Measurements from ENCODE around the gene MUS81. TPM values are rescaled to one million over a fixed set of nuclear protein-coding genes. Genes with fewer than 3 reads are reported as not detected.
A peak's percentile ranks its signal among the peaks of the same experiment; 100 is the strongest.

The MUS81 gene
- total and polyA plus RNA-seq, 2 of the 13 experiments (the other 11 are each of a cell fraction or from before 2014, with no cell fraction given): 25.6 to 30.2 TPM

DNA sequence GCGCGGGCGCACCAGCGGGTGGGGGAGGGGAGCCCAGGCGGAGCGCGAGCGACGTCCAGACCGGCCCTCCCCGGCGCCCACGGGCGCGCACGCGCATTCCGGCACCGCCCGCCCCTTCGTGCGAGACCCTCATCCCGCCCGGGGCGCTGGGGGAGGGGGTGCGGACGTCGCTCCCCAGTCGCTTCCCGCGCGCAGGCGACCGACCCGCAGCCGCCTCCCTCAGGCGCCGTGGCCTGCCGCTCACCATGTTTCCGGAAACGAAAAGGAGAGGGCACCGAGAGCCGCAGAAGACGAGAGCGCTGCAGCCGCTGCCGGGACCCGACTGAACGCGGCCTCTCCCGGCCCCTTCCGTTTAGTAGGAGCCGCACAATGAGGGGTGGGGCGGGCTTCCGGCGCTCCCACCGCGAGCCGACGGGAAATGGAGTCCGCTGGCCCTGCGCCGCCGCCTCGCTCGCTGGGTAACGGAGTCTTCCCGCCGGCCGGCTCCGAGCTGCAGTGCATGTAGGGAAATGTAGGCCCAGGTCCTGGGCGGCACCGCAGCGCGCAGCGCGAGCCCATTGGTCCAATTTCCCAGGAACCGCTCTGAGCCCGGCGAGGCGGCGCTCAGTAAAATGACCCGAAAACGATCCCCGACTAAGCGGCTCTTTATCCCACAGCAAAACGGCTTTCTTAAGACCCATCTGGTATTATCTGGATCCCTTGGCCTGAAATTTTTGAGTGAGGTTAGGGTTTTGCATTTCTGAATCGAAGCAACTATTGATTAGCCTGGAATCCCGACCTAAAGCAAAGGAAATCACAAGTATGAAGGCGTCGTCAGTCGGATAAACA lies 2.2 kb upstream of the MUS81 start, which contains the start of gene CFL1:
Gene CFL1, minus strand, starts transcription at position 328 of the 828 bp plus-strand sequence. Its CDS starts 81 bp downstream, at position 247.
- H3K27ac ChIP-seq (ENCODE audit: extremely low read length, insufficient read depth, low read length): peak within 1 kb of the TSS; percentile 90
- H3K9me3 ChIP-seq (ENCODE audit: low read length): no peaks in the 10 kb centered on the region
- CTCF ChIA-PET (ENCODE audit: low intra/inter-chr PET ratio, low total read pairs): no interaction called here
- H3K4me2 ChIP-seq (ENCODE audit: low read depth, low read length): peak within 1 kb of the TSS; percentile 100
- peak; percentile 91 for DNase-seq (ENCODE audit: low spot score)
- ATAC-seq: peak; percentile 68
- in situ Hi-C loops (cut with HindIII; ENCODE audit: extremely low pct_ligation_motif_present, low pct_unique_long_range_greater_than_20kb) (loop anchor here (10.0 kb wide), 1 partner anchor 303 kb away; the partner anchor contains the start of gene LTBP3), intact Hi-C loops (cut with micrococcal nuclease; ENCODE audit: unreplicated experiment) (loop anchor here (2.0 kb wide), 1 partner anchor 31 kb away; the partner anchor contains the start of gene FIBP)
- FAIRE-seq: peak; percentile 66
- H3K9ac ChIP-seq (ENCODE audit: insufficient read depth, low read depth, low read length): peak within 1 kb of the TSS; percentile 86
- 1% methylated on average over 14 of the region's 92 CpGs for WGBS (ENCODE audit: low lambda C conversion rate)
- H3K36me3 ChIP-seq (replicated peaks in 1 of 2; ENCODE audit: control insufficient read depth in 1 of 2, insufficient read depth in 2 of 2, low read length in 2 of 2): peaks cover 14 to 42% of the 10 kb centered on the region in 2 experiments
- peaks cover 65% of the 10 kb centered on the region for H3K4me1 ChIP-seq (ENCODE audit: insufficient read depth, low read length)
- H3K4me3 ChIP-seq (replicated peaks in 1 of 3; ENCODE audit: insufficient read depth in 1 of 3, low read depth in 2 of 3, low read length in 3 of 3): peak within 1 kb of the TSS; percentile 76 to 99 (median 93)
- no peaks in the 10 kb centered on the region; a peak in 1 of 5 replicates for H3K27me3 ChIP-seq (ENCODE audit: control insufficient read depth in 1 of 2, insufficient read depth in 2 of 2, low read length in 2 of 2)
- BruUV-seq (replicated peaks): no TSS peak
- POLR2A ChIA-PET: interaction anchor here (0.6 to 5.4 kb wide), 26 partner anchors 9 to 454 kb away, joined by 3 to 81 read pairs (median 4); partner anchors contain the start of genes AP5B1, BANF1, CCDC85B and EFEMP2
- H3K79me2 ChIP-seq (ENCODE audit: insufficient read depth, low read length): peaks cover 32% of the 10 kb centered on the region
- peaks cover 46% of the 10 kb centered on the region for H4K20me1 ChIP-seq (ENCODE audit: insufficient read depth, low read length)
- H2AFZ ChIP-seq (ENCODE audit: low read length): peak within 1 kb of the TSS; percentile 75
- peak; percentile 86 for TF ChIP-seq ERF (CRISPR knock-in tag; IDR thresholded peaks at IDR 0.05)
- TF ChIP-seq GABPB1 (CRISPR knock-in tag; IDR thresholded peaks at IDR 0.05): peak; percentile 97
- TF ChIP-seq ZNF652 (CRISPR knock-in tag; IDR thresholded peaks at IDR 0.05; ENCODE audit: borderline replicate concordance, low read depth): no peak
- TF ChIP-seq PITX1 (CRISPR knock-in tag; IDR thresholded peaks at IDR 0.05): no peak; the same call in 1 of the 2 replicates
- TF ChIP-seq, protein P1, sequence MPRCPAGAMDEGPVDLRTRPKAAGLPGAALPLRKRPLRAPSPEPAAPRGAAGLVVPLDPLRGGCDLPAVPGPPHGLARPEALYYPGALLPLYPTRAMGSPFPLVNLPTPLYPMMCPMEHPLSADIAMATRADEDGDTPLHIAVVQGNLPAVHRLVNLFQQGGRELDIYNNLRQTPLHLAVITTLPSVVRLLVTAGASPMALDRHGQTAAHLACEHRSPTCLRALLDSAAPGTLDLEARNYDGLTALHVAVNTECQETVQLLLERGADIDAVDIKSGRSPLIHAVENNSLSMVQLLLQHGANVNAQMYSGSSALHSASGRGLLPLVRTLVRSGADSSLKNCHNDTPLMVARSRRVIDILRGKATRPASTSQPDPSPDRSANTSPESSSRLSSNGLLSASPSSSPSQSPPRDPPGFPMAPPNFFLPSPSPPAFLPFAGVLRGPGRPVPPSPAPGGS (CRISPR knock-in tag; IDR thresholded peaks at IDR 0.05): no peak
- TF ChIP-seq ZNF564 (CRISPR knock-in tag; IDR thresholded peaks at IDR 0.05): peak; percentile 25; the same call in 1 of the 2 replicates
- peak in 1 of 2 experiments; percentile 99; a peak in 2 of 4 replicates for TF ChIP-seq POLR2A (IDR thresholded peaks at IDR 0.05; ENCODE audit: insufficient read depth in 1 of 2, low read depth in 2 of 2, low read length in 2 of 2)
- TF ChIP-seq, protein P2, sequence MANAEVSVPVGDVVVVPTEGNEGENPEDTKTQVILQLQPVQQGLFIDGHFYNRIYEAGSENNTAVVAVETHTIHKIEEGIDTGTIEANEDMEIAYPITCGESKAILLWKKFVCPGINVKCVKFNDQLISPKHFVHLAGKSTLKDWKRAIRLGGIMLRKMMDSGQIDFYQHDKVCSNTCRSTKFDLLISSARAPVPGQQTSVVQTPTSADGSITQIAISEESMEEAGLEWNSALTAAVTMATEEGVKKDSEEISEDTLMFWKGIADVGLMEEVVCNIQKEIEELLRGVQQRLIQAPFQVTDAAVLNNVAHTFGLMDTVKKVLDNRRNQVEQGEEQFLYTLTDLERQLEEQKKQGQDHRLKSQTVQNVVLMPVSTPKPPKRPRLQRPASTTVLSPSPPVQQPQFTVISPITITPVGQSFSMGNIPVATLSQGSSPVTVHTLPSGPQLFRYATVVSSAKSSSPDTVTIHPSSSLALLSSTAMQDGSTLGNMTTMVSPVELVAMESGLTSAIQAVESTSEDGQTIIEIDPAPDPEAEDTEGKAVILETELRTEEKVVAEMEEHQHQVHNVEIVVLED (CRISPR knock-in tag; IDR thresholded peaks at IDR 0.05; ENCODE audit: borderline replicate concordance): peak; percentile 91
- TF ChIP-seq, protein P3, sequence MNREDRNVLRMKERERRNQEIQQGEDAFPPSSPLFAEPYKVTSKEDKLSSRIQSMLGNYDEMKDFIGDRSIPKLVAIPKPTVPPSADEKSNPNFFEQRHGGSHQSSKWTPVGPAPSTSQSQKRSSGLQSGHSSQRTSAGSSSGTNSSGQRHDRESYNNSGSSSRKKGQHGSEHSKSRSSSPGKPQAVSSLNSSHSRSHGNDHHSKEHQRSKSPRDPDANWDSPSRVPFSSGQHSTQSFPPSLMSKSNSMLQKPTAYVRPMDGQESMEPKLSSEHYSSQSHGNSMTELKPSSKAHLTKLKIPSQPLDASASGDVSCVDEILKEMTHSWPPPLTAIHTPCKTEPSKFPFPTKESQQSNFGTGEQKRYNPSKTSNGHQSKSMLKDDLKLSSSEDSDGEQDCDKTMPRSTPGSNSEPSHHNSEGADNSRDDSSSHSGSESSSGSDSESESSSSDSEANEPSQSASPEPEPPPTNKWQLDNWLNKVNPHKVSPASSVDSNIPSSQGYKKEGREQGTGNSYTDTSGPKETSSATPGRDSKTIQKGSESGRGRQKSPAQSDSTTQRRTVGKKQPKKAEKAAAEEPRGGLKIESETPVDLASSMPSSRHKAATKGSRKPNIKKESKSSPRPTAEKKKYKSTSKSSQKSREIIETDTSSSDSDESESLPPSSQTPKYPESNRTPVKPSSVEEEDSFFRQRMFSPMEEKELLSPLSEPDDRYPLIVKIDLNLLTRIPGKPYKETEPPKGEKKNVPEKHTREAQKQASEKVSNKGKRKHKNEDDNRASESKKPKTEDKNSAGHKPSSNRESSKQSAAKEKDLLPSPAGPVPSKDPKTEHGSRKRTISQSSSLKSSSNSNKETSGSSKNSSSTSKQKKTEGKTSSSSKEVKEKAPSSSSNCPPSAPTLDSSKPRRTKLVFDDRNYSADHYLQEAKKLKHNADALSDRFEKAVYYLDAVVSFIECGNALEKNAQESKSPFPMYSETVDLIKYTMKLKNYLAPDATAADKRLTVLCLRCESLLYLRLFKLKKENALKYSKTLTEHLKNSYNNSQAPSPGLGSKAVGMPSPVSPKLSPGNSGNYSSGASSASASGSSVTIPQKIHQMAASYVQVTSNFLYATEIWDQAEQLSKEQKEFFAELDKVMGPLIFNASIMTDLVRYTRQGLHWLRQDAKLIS (CRISPR knock-in tag; IDR thresholded peaks at IDR 0.05): no peak
- peak; percentile 44; the same call in 1 of the 2 replicates for TF ChIP-seq MEIS1 (CRISPR knock-in tag; IDR thresholded peaks at IDR 0.05; ENCODE audit: borderline replicate concordance)
- TF ChIP-seq PHF5A (CRISPR knock-in tag; IDR thresholded peaks at IDR 0.05; ENCODE audit: low read depth, unreplicated experiment): peak; percentile 31
- TF ChIP-seq KLF16 (CRISPR knock-in tag; IDR thresholded peaks at IDR 0.05): peak in 1 of 2 experiments; percentile 93; a peak in 2 of 4 replicates
- peak; percentile 51; the same call in 1 of the 2 replicates for TF ChIP-seq ZNF451 (CRISPR knock-in tag; IDR thresholded peaks at IDR 0.05)
- TF ChIP-seq, protein P4, sequence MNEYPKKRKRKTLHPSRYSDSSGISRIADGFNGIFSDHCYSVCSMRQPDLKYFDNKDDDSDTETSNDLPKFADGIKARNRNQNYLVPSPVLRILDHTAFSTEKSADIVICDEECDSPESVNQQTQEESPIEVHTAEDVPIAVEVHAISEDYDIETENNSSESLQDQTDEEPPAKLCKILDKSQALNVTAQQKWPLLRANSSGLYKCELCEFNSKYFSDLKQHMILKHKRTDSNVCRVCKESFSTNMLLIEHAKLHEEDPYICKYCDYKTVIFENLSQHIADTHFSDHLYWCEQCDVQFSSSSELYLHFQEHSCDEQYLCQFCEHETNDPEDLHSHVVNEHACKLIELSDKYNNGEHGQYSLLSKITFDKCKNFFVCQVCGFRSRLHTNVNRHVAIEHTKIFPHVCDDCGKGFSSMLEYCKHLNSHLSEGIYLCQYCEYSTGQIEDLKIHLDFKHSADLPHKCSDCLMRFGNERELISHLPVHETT (CRISPR knock-in tag; conservative IDR thresholded peaks at IDR 0.05): peak; percentile 86
- peak; percentile 81 for TF ChIP-seq ETV5 (CRISPR knock-in tag; IDR thresholded peaks at IDR 0.05; ENCODE audit: borderline replicate concordance)

All from HepG2 (cell line).